Measurements from ENCODE around the gene NUDT2.

- TF ChIP-seq ZNF121 (CRISPR knock-in tag; IDR thresholded peaks at IDR 0.05) (no peak), CTCF (IDR thresholded peaks at IDR 0.05) (no peak), NR3C1 (CRISPR knock-in tag; conservative IDR thresholded peaks at IDR 0.05; ENCODE audit: low read depth) (no peak), ESRRA (CRISPR knock-in tag; IDR thresholded peaks at IDR 0.05; ENCODE audit: borderline replicate concordance) (no peak), NR2C2 (CRISPR knock-in tag; IDR thresholded peaks at IDR 0.05) (no peak), SP1 (CRISPR knock-in tag; conservative IDR thresholded peaks at IDR 0.05) (no peak), USF1 (CRISPR knock-in tag; IDR thresholded peaks at IDR 0.05) (no peak), TP53 (CRISPR knock-in tag; IDR thresholded peaks at IDR 0.05) (no peak), ERG (CRISPR knock-in tag; IDR thresholded peaks at IDR 0.05) (no peak), ZNF317 (CRISPR knock-in tag; IDR thresholded peaks at IDR 0.05; ENCODE audit: borderline replicate concordance, low read depth) (no peak), JUN (CRISPR knock-in tag; IDR thresholded peaks at IDR 0.05) (no peak), CREM (CRISPR knock-in tag; IDR thresholded peaks at IDR 0.05) (no peak), JAZF1 (CRISPR knock-in tag; IDR thresholded peaks at IDR 0.05) (no peak), ZBTB21 (CRISPR knock-in tag; IDR thresholded peaks at IDR 0.05; ENCODE audit: borderline replicate concordance) (no peak)
Measured at GRCh38 chr9:34292552-34292951, 36.8 kb upstream of the NUDT2 start.

All from WTC11 (cell line).